Measurements from ENCODE around the gene GPR62.

The GPR62 gene

DNA sequence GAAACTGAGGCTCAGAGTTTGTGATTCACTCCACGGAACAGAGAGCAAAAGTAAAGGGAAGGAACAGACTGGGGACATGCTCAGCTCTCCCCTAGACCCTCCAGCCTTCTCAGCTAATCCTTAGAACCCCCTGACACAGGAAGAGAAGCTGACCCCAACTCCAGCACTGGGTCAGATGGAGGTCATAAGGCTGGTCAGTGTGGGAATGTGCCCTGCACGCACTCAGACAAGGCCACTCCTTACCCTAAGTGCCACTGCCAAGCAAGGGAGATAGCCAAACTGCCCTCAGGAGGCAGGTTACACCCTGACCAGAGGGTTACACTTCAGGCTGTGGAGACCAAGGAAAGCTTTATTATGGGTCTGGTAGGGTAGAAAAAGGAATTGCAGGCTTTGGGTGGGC lies 39.3 kb downstream of the GPR62 start:
- DNase-seq, result no peak

DNA sequence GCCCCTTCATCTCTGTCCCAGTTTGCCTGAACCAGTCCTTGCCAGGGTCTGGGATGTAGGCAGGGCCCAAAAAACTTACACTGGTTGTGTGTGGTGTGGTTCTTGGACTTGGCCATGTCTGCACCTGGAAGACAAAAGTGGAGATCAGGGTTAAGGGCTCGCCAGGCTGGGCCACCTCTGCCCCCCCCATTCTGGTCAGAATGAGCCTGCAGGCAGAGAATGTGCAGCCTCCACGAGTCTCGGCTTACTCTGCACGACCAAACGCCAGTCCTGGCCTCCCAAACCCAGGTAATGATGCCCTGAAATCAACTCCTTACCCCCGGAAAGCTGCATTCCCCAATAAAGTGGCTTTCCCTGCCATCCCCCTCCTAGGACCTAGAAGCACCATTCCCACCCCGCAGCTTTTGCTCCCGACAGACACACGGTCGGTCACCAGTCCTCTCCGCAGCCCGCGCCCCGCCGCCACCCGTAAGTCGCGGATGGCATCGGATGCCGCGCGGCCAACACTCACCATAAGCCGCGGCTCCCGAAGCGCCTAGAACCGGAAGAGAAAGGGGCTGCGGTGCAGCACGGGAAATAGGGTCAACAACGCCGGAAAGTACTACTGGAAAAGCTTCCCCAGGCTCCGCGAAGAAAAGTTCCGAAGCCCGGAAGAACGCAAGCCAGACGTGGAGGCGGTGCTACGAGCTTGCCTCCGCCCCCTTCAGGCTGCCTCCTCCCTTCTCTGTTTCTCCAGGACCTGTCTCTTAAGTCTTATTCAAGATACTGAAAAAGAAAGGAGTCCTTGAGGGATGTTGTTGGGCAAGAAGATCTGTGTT lies 40.4 kb downstream of the GPR62 start, which contains the start of gene RPL29:
Gene RPL29 (minus strand): TSS at position 550 of the 818 bp plus-strand sequence. CDS start 434 bp downstream, at position 116.
- DNase-seq, result peak; percentile 88

- no peak for DNase-seq
These were observed 42.0 kb downstream of the GPR62 start for GRCh38 chr3:51997172-51997571.

DNA sequence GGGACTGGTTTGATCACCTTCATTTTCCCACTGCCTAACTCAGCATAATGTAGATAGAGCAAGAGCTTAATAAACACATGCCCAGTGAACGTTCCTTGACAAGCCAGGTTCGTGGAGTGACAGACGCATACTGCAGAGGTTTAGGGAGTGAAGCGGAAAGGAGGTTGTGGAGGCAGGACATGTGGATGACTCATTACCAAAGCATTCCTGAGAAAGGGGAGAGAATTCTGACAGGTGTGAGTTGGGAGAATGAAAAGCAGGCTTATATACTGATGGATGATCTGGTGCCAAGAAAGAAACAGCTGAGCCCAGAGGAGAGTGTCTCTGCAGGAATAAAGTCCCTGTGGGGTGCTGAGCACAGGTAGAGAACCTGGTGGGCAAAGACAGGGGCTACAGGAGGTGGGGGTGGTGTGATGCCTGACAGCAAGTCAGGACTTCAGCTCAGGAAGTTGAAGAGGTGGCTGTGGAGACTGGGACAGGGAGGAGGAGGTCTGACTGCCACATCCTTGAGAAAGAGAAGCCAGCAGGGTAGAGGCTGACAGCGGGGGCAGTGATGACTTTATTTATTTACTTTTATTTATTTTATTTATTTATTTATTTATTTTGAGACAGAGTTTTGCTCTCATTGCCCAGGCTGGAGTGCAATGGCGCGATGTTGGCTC lies 42.9 kb downstream of the GPR62 start:
- DNase-seq, result peak; percentile 84

- DNase-seq, result no peak
These were observed 43.6 kb downstream of the GPR62 start for GRCh38 chr3:51998774-51999173.

DNA sequence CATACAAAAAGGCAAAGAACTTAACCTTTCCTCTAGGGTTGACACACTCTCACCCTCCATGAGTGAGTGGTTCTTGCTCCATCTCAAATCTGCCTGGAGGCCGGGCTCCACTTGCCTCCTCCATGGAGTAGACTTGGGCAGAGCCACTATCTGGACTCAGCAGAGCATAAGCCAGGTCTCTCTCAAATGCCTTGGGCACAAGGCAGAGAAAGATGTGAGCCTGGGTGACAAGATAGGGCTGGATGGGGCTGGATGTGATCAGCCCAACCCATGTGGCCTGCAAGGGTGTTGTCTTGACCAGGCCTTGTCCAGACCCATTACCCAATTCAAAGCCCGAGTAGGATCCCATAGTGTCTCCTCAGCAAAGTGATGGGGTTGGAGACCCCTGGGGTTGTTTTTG lies 44.7 kb downstream of the GPR62 start:
- no peak for DNase-seq

- DNase-seq, result peak; percentile 33
These were observed 46.3 kb downstream of the GPR62 start for GRCh38 chr3:52001443-52001974.

GRCh38 chr3:52002748-52003147 lies 47.6 kb downstream of the GPR62 start:
- no peak for DNase-seq

- DNase-seq, result no peak
These were observed 49.1 kb downstream of the GPR62 start for GRCh38 chr3:52004163-52004787.

- DNase-seq, result no peak
These were observed 49.8 kb downstream of the GPR62 start for GRCh38 chr3:52004906-52005395.

DNA sequence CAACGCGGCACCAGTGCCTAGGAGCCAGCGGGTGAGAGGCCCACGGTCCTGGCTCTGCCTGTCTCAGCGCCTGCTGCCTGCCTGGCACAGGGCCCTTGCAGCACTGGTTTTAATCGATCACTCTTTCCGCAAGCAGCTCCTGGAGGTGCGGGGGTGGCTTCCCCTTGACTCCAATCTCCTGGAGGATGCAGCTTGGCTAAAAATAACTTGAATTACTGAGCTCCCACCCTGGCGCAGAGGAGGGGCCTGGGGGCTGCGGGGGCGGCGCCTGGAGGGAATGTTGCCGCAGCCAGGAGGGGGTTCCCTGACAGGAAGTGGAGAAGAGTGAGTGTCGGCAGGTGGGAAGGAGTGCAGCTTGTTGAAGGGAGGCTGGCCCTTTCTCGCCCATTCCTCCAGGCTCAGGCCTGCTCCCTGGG lies 50.4 kb downstream of the GPR62 start:
- DNase-seq, result no peak

- no peak for DNase-seq
These were observed 51.0 kb downstream of the GPR62 start for GRCh38 chr3:52006017-52006819.

DNA sequence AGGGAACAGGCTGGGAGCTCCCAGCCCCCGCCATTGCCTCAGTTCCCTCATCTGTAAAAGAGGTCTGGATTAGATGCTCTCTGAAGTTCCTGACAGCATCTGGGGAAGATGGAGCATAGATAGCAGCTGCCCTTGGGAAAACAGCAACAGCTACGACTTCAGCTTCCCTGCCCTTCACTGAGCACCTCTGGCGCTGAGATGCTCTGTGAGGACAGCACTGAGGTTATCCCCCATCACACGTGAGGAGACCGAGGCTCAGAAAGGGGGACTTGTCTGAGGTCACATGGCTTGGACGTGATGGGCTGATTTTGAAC lies 51.6 kb downstream of the GPR62 start:
- DNase-seq, result no peak

All from NCI-H226 (cell line).